Measurements from ENCODE around the gene KLHL41.
"Not testable (repeated sequence)": the region's sequence is repeated elsewhere in the genome, so short reads cannot be mapped to it uniquely, and the experiment has no call there.

KLHL41 gene

GRCh38 chr2:169523681-169524080, 14.2 kb downstream of the KLHL41 start:
- Mint-ChIP-seq H3K27ac (no peak overlapping the region), H3K36me3 (ENCODE audit: low read depth) (peaks cover 24% of the 10 kb centered on the region), H3K4me3 (no peak overlapping the region)

GRCh38 chr2:169525434-169525833, 15.9 kb downstream of the KLHL41 start:
- Mint-ChIP-seq H3K36me3 (ENCODE audit: low read depth) (peaks cover 38% of the 10 kb centered on the region), H3K4me3 (no peak overlapping the region), H3K9me3 (no peaks in the 10 kb centered on the region), H3K27ac (no peak overlapping the region), H3K4me1 (ENCODE audit: low read depth) (no peaks in the 10 kb centered on the region), H3K27me3 (no peaks in the 10 kb centered on the region)
- DNase-seq: no peak

More at GRCh38 chr2:169523681-169524080, 14.2 kb downstream of the KLHL41 start:
- Mint-ChIP-seq H3K27me3 (no peaks in the 10 kb centered on the region), H3K9me3 (no peaks in the 10 kb centered on the region), H3K4me1 (ENCODE audit: low read depth) (no peaks in the 10 kb centered on the region)
- no peak for DNase-seq

- DNase-seq: no peak
- Mint-ChIP-seq H3K27ac (no peak overlapping the region), H3K27me3 (no peaks in the 10 kb centered on the region), H3K9me3 (no peaks in the 10 kb centered on the region), H3K4me3 (no peak overlapping the region), H3K4me1 (ENCODE audit: low read depth) (no peaks in the 10 kb centered on the region), H3K36me3 (ENCODE audit: low read depth) (peaks cover 38% of the 10 kb centered on the region)
Observed at GRCh38 chr2:169526451-169526850, 16.9 kb downstream of the KLHL41 start.

- Mint-ChIP-seq H3K36me3 (ENCODE audit: low read depth) (peaks cover 46% of the 10 kb centered on the region), H3K27me3 (no peaks in the 10 kb centered on the region), H3K4me1 (ENCODE audit: low read depth) (no peaks in the 10 kb centered on the region), H3K4me3 (no peak overlapping the region), H3K27ac (no peak overlapping the region), H3K9me3 (no peaks in the 10 kb centered on the region)
- DNase-seq: peak; percentile 76
Observed at GRCh38 chr2:169528271-169528701, 18.8 kb downstream of the KLHL41 start.

- DNase-seq; H3K4me3 Mint-ChIP-seq; H3K27ac Mint-ChIP-seq; H3K27me3 Mint-ChIP-seq; H3K4me1 Mint-ChIP-seq (ENCODE audit: low read depth); H3K9me3 Mint-ChIP-seq: not testable (repeated sequence)
- peaks cover 83% of the 10 kb centered on the region for H3K36me3 Mint-ChIP-seq (ENCODE audit: low read depth)
Observed at GRCh38 chr2:169539460-169539859, 30.0 kb downstream of the KLHL41 start.

GRCh38 chr2:169540146-169540545, 30.6 kb downstream of the KLHL41 start:
- DNase-seq: no peak
- Mint-ChIP-seq H3K36me3 (ENCODE audit: low read depth) (peaks cover 78% of the 10 kb centered on the region), H3K27ac (no peak overlapping the region), H3K4me3 (no peak overlapping the region), H3K27me3 (no peaks in the 10 kb centered on the region), H3K4me1 (ENCODE audit: low read depth) (no peaks in the 10 kb centered on the region), H3K9me3 (no peaks in the 10 kb centered on the region)

- Mint-ChIP-seq H3K36me3 (ENCODE audit: low read depth) (peaks cover 83% of the 10 kb centered on the region), H3K4me3 (no peak overlapping the region), H3K9me3 (no peaks in the 10 kb centered on the region)
Observed at GRCh38 chr2:169542433-169542832, 32.9 kb downstream of the KLHL41 start.

GRCh38 chr2:169546756-169547155, 37.3 kb downstream of the KLHL41 start:
- Mint-ChIP-seq H3K4me3 (no peak overlapping the region), H3K4me1 (ENCODE audit: low read depth) (peaks cover 11% of the 10 kb centered on the region), H3K9me3 (no peaks in the 10 kb centered on the region), H3K36me3 (ENCODE audit: low read depth) (peaks cover 70% of the 10 kb centered on the region), H3K27ac (no peak overlapping the region), H3K27me3 (no peaks in the 10 kb centered on the region)
- no peak for DNase-seq

More at GRCh38 chr2:169542433-169542832, 32.9 kb downstream of the KLHL41 start:
- H3K27me3 Mint-ChIP-seq: no peaks in the 10 kb centered on the region
- DNase-seq: no peak
- H3K27ac Mint-ChIP-seq: no peak overlapping the region
- H3K4me1 Mint-ChIP-seq (ENCODE audit: low read depth): peaks cover 11% of the 10 kb centered on the region

GRCh38 chr2:169561364-169561763, 51.9 kb downstream of the KLHL41 start:
- Mint-ChIP-seq H3K36me3 (ENCODE audit: low read depth) (peaks cover 60% of the 10 kb centered on the region), H3K27me3 (no peaks in the 10 kb centered on the region), H3K27ac (no peak overlapping the region), H3K9me3 (no peaks in the 10 kb centered on the region), H3K4me1 (ENCODE audit: low read depth) (no peaks in the 10 kb centered on the region), H3K4me3 (no peak overlapping the region)
- DNase-seq: no peak

GRCh38 chr2:169562084-169562483, 52.6 kb downstream of the KLHL41 start:
- H3K27ac Mint-ChIP-seq; H3K27me3 Mint-ChIP-seq; H3K4me1 Mint-ChIP-seq (ENCODE audit: low read depth); DNase-seq; H3K4me3 Mint-ChIP-seq; H3K9me3 Mint-ChIP-seq: not testable (repeated sequence)
- peaks cover 57% of the 10 kb centered on the region for H3K36me3 Mint-ChIP-seq (ENCODE audit: low read depth)

GRCh38 chr2:169562519-169562918, 53.0 kb downstream of the KLHL41 start:
- Mint-ChIP-seq H3K27me3 (no peaks in the 10 kb centered on the region), H3K9me3 (no peaks in the 10 kb centered on the region), H3K27ac (no peak overlapping the region), H3K4me1 (ENCODE audit: low read depth) (no peaks in the 10 kb centered on the region), H3K36me3 (ENCODE audit: low read depth) (peaks cover 57% of the 10 kb centered on the region), H3K4me3 (no peak overlapping the region)
- no peak for DNase-seq

- no peak for DNase-seq
- Mint-ChIP-seq H3K36me3 (ENCODE audit: low read depth) (peaks cover 61% of the 10 kb centered on the region), H3K27me3 (no peaks in the 10 kb centered on the region), H3K9me3 (no peaks in the 10 kb centered on the region), H3K4me1 (ENCODE audit: low read depth) (peaks cover 13% of the 10 kb centered on the region), H3K4me3 (no peak overlapping the region), H3K27ac (no peak overlapping the region)
Observed at GRCh38 chr2:169565686-169566085, 56.2 kb downstream of the KLHL41 start.

GRCh38 chr2:169569948-169570347, 60.4 kb downstream of the KLHL41 start:
- Mint-ChIP-seq H3K27me3 (no peaks in the 10 kb centered on the region), H3K4me1 (ENCODE audit: low read depth) (peaks cover 31% of the 10 kb centered on the region), H3K27ac (no peak overlapping the region), H3K36me3 (ENCODE audit: low read depth) (peaks cover 58% of the 10 kb centered on the region), H3K4me3 (no peak overlapping the region), H3K9me3 (no peaks in the 10 kb centered on the region)
- no peak for DNase-seq

- not testable (repeated sequence) for H3K27ac Mint-ChIP-seq, H3K9me3 Mint-ChIP-seq, H3K27me3 Mint-ChIP-seq, DNase-seq, H3K4me3 Mint-ChIP-seq
- Mint-ChIP-seq H3K36me3 (ENCODE audit: low read depth) (peaks cover 52% of the 10 kb centered on the region), H3K4me1 (ENCODE audit: low read depth) (peaks cover 31% of the 10 kb centered on the region)
Observed at GRCh38 chr2:169570752-169571151, 61.2 kb downstream of the KLHL41 start.

- peak overlapping the region; percentile 36 for H3K4me3 Mint-ChIP-seq
- H3K4me1 Mint-ChIP-seq (ENCODE audit: low read depth): peaks cover 31% of the 10 kb centered on the region
- H3K27ac Mint-ChIP-seq: no peak overlapping the region
- H3K27me3 Mint-ChIP-seq: no peaks in the 10 kb centered on the region
- H3K9me3 Mint-ChIP-seq: no peaks in the 10 kb centered on the region
- H3K36me3 Mint-ChIP-seq (ENCODE audit: low read depth): peaks cover 48% of the 10 kb centered on the region
- DNase-seq: no peak
Observed at GRCh38 chr2:169571571-169571970, 62.1 kb downstream of the KLHL41 start.

- no peak overlapping the region for H3K27ac Mint-ChIP-seq
- no peaks in the 10 kb centered on the region for H3K9me3 Mint-ChIP-seq
- peaks cover 31% of the 10 kb centered on the region for H3K4me1 Mint-ChIP-seq (ENCODE audit: low read depth)
- no peak for DNase-seq
- peak overlapping the region; percentile 36 for H3K4me3 Mint-ChIP-seq
- H3K36me3 Mint-ChIP-seq (ENCODE audit: low read depth): peaks cover 45% of the 10 kb centered on the region
- H3K27me3 Mint-ChIP-seq: no peaks in the 10 kb centered on the region
Observed at GRCh38 chr2:169572189-169572588, 62.7 kb downstream of the KLHL41 start.
